ENCODE results near the gene ZSWIM6.

The ZSWIM6 gene

GRCh38 chr5:61591859-61592258, 259.8 kb downstream of the ZSWIM6 start:
- TF ChIP-seq, protein P1, sequence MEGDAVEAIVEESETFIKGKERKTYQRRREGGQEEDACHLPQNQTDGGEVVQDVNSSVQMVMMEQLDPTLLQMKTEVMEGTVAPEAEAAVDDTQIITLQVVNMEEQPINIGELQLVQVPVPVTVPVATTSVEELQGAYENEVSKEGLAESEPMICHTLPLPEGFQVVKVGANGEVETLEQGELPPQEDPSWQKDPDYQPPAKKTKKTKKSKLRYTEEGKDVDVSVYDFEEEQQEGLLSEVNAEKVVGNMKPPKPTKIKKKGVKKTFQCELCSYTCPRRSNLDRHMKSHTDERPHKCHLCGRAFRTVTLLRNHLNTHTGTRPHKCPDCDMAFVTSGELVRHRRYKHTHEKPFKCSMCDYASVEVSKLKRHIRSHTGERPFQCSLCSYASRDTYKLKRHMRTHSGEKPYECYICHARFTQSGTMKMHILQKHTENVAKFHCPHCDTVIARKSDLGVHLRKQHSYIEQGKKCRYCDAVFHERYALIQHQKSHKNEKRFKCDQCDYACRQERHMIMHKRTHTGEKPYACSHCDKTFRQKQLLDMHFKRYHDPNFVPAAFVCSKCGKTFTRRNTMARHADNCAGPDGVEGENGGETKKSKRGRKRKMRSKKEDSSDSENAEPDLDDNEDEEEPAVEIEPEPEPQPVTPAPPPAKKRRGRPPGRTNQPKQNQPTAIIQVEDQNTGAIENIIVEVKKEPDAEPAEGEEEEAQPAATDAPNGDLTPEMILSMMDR (IDR thresholded peaks at IDR 0.05), result no peak
- TF ChIP-seq ZFX (IDR thresholded peaks at IDR 0.05; ENCODE audit: borderline replicate concordance), result no peak
- no peak overlapping the region for H3K27ac ChIP-seq

DNA sequence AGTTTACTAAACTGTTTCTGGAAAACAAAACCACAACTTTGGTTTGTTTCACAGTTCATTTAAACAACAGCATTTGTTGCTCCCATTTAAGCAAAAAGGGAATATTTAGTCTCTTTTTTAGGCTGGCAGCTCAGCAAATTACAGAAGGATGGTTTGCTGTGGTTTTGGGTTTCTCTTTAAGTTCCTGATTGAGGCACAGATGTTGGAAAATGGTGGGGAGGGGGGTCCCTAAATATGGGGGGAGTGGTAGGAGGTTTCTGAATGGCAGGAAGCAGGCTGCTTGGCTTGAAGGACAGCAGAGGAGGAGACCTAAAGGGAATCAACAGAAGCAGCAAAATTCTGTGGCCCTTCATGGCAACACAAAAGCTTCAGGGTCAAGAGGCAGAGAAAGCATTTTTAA, 263.4 kb downstream of the ZSWIM6 start:
- no peak for TF ChIP-seq ZFX (IDR thresholded peaks at IDR 0.05; ENCODE audit: borderline replicate concordance)
- TF ChIP-seq, protein P1 (IDR thresholded peaks at IDR 0.05), result no peak
- H3K27ac ChIP-seq, result no peak overlapping the region

Measured in 22Rv1 (cell line).